Lower lobe of right lung (tissue), 2 donors: ENCODE measurements around the gene DCUN1D2. TPM values are rescaled to one million over a fixed set of nuclear protein-coding genes. Genes with fewer than 3 reads are reported as not detected.

Experiments used
- ATAC-seq, 2 donors: fragments of 200-7000 bp; cut with Tn5 transposase; one replicate each; pipeline ENCODE4 v1.9.1; 2020 to 2022; ENCODE audit warnings: mild to moderate bottlenecking in 2 of 2, moderate library complexity in 2 of 2
- DNase-seq: peaks from one replicate; pipeline ENCODE4 v3.0.0-alpha.2; 2020
- H3K27ac ChIP-seq: fragments of 200-600 bp; one replicate; pipeline ENCODE4 v1.8.0; 2022
- H3K27me3 ChIP-seq: fragments of 200-600 bp; one replicate; pipeline ENCODE4 v1.8.0; 2022; ENCODE audit warnings: low read depth
- H3K36me3 ChIP-seq: fragments of 200-600 bp; one replicate; pipeline ENCODE4 v1.8.0; 2022; ENCODE audit warnings: mild to moderate bottlenecking
- H3K4me1 ChIP-seq: fragments of 200-600 bp; one replicate; pipeline ENCODE4 v1.8.0; 2022
- H3K4me3 ChIP-seq: fragments of 200-600 bp; one replicate; pipeline ENCODE4 v1.8.0; 2022; ENCODE audit warnings: mild to moderate bottlenecking
- H3K9me3 ChIP-seq: fragments of 200-600 bp; one replicate; pipeline ENCODE4 v1.8.0; 2022
- CTCF ChIP-seq: fragments of 200-600 bp; IDR thresholded peaks from one replicate; pipeline ENCODE4 v1.8.0; 2022; ENCODE audit warnings: antibody characterized with exemption, mild to moderate bottlenecking
- intact Hi-C: fragments of 100-400 bp; cut with DNase I; formaldehyde crosslinking; loops from one replicate; pipeline ENCODE4 v1.11.0; 2022
- total RNA-seq: library from RNA; stranded (reverse); fragmentation: NEBNext Ultra II Directional; extraction: Animal tissue kit (Norgen Biotek cat#: 25700); gene quantifications from one replicate; pipeline ENCODE4 v1.2.1, GENCODE V29; 2021
- donor health status: DM: no; HTN: yes; CAD: no; lungs with severe emphysema.

Gene DCUN1D2
- total RNA-seq, 1 donor from 2014 or later: 16.8 TPM

GRCh38 chr13:113483081-113483480 lies 7.4 kb downstream of the DCUN1D2 start:
- Histone ChIP-seq H3K4me3 (no peak overlapping the region), H3K36me3 (peaks cover 18% of the 10 kb centered on the region), H3K27me3 (no peaks in the 10 kb centered on the region), H3K9me3 (no peaks in the 10 kb centered on the region), H3K27ac (no peak overlapping the region), H3K4me1 (no peaks in the 10 kb centered on the region)
- intact Hi-C loops: no loop called here
- DNase-seq: no peak
- TF ChIP-seq CTCF: no peak
- ATAC-seq: no peak

- TF ChIP-seq CTCF: no peak
- peaks cover 51% of the 10 kb centered on the region for H3K36me3 ChIP-seq
- DNase-seq (no peak), ATAC-seq (no peak)
- intact Hi-C loops: no loop called here
- no peak overlapping the region for H3K4me3 ChIP-seq
- peaks cover 5% of the 10 kb centered on the region for H3K4me1 ChIP-seq
- no peaks in the 10 kb centered on the region for H3K9me3 ChIP-seq
- no peaks in the 10 kb centered on the region for H3K27me3 ChIP-seq
- no peak overlapping the region for H3K27ac ChIP-seq
Measured at GRCh38 chr13:113479179-113479578, 11.3 kb downstream of the DCUN1D2 start.

GRCh38 chr13:113477724-113478123 lies 12.8 kb downstream of the DCUN1D2 start:
- Histone ChIP-seq H3K27ac (no peak overlapping the region), H3K4me3 (no peak overlapping the region), H3K9me3 (no peaks in the 10 kb centered on the region), H3K4me1 (peaks cover 12% of the 10 kb centered on the region), H3K27me3 (no peaks in the 10 kb centered on the region), H3K36me3 (peaks cover 60% of the 10 kb centered on the region)
- ATAC-seq (no peak), DNase-seq (no peak)
- TF ChIP-seq CTCF: no peak
- intact Hi-C loops: no loop called here

- no peak for TF ChIP-seq CTCF
- intact Hi-C loops: no loop called here
- Histone ChIP-seq H3K4me3 (no peak overlapping the region), H3K4me1 (peaks cover 12% of the 10 kb centered on the region), H3K9me3 (no peaks in the 10 kb centered on the region), H3K27ac (no peak overlapping the region), H3K27me3 (no peaks in the 10 kb centered on the region), H3K36me3 (peaks cover 60% of the 10 kb centered on the region)
- DNase-seq (no peak), ATAC-seq (no peak)
Measured at GRCh38 chr13:113476811-113477210, 13.7 kb downstream of the DCUN1D2 start.

- Histone ChIP-seq H3K27me3 (no peaks in the 10 kb centered on the region), H3K36me3 (peaks cover 60% of the 10 kb centered on the region), H3K4me3 (no peak overlapping the region), H3K4me1 (peaks cover 12% of the 10 kb centered on the region), H3K9me3 (no peaks in the 10 kb centered on the region), H3K27ac (no peak overlapping the region)
- no peak for DNase-seq
- intact Hi-C loops: no loop called here
- no peak for TF ChIP-seq CTCF
- no peak for ATAC-seq
Measured at GRCh38 chr13:113475911-113476310, 14.6 kb downstream of the DCUN1D2 start.

- DNase-seq: no peak
- intact Hi-C loops: no loop called here
- Histone ChIP-seq H3K9me3 (no peaks in the 10 kb centered on the region), H3K4me1 (peaks cover 12% of the 10 kb centered on the region), H3K36me3 (peaks cover 58% of the 10 kb centered on the region), H3K27ac (no peak overlapping the region), H3K4me3 (no peak overlapping the region), H3K27me3 (no peaks in the 10 kb centered on the region)
- no peak for TF ChIP-seq CTCF
- ATAC-seq: no peak
Measured at GRCh38 chr13:113475280-113475679, 15.2 kb downstream of the DCUN1D2 start.
